Vagina (tissue), 2 donors: ENCODE data around the gene USH1C.

Experiments
- CTCF ChIP-seq, 3 experiments: fragments of 450-650 bp in 2 of 3; fragments of 200-600 bp in 1 of 3; sonication (generic) in 1 of 3; IDR thresholded peaks; one replicate each; pipeline ENCODE4 v1.5.1; 2017 to 2019; ENCODE audit warnings: antibody characterized with exemption in 3 of 3, mild to moderate bottlenecking in 2 of 3, moderate library complexity in 2 of 3
- POLR2A ChIP-seq, 2 donors: fragments of 450-650 bp; IDR thresholded peaks; one replicate each; pipeline ENCODE4 v1.6.1; 2017; ENCODE audit warnings: antibody characterized with exemption in 2 of 2, mild to moderate bottlenecking in 2 of 2, moderate library complexity in 2 of 2
- POLR2AphosphoS5 ChIP-seq, 2 donors: sonication (generic); formaldehyde crosslinking; IDR thresholded peaks; one replicate each; pipeline ENCODE4 v1.9.0; 2017; ENCODE audit warnings: antibody characterized with exemption in 2 of 2, mild to moderate bottlenecking in 2 of 2, low read depth in 1 of 2; ENCODE audit not compliant: insufficient read depth in 1 of 2

- TF ChIP-seq CTCF (IDR thresholded peaks at IDR 0.05) (no peak), POLR2A (IDR thresholded peaks at IDR 0.05) (no peak), POLR2AphosphoS5 (IDR thresholded peaks at IDR 0.05; ENCODE audit: insufficient read depth in 1 of 2, low read depth in 1 of 2) (no peak)
Measured at GRCh38 chr11:17553249-17553546, 9.0 kb upstream of the USH1C start.
